Common myeloid progenitor, CD34-positive (primary cell): ENCODE measurements around the gene RTRAF.

Source experiments
- CTCF ChIA-PET: fragments of 350-600 bp; sonication (Branson Sonifier 250); formaldehyde crosslinking; loops from one replicate; lab custom pipeline; 2021; ENCODE audit warnings: antibody characterized with exemption; lab: Charles Lee
- POLR2A ChIA-PET: fragments of 350-600 bp; sonication (Branson Sonifier 250); formaldehyde crosslinking; loops from one replicate; lab custom pipeline; 2021; ENCODE audit warnings: antibody characterized with exemption; lab: Charles Lee
- DNase-seq, 3 donors: peaks; one replicate each; pipeline versions ENCODE4 v3.0.0 to v3.0.0-alpha.2; 2013
- H3K27ac ChIP-seq, 2 experiments: 1 replicate in 1 of 2; 2 replicates in 1 of 2; pipeline ENCODE4 v1.7.0; 2013; ENCODE audit warnings: inconsistent platforms in 2 of 2, low read length in 2 of 2, mild to moderate bottlenecking in 2 of 2, low read depth in 1 of 2, moderate library complexity in 1 of 2; ENCODE audit not compliant: severe bottlenecking in 2 of 2, insufficient read depth in 1 of 2, poor library complexity in 1 of 2
- H3K27me3 ChIP-seq, 5 experiments: replicated peaks in 2 of 5; 1 replicate in 3 of 5; 2 replicates in 2 of 5; pipeline versions ENCODE4 v1.6.1 to v1.7.0; 2013; ENCODE audit warnings: low read length in 4 of 5, mild to moderate bottlenecking in 2 of 5, moderate library complexity in 2 of 5, inconsistent platforms in 1 of 5; ENCODE audit not compliant: insufficient read depth in 5 of 5, control insufficient read depth in 4 of 5
- H3K36me3 ChIP-seq, 4 experiments: 1 replicate in 2 of 4; 2 replicates in 2 of 4; pipeline versions ENCODE4 v1.6.1 to v1.7.0; 2013; ENCODE audit warnings: low read length in 3 of 4, control low read depth in 1 of 4, mild to moderate bottlenecking in 1 of 4; ENCODE audit not compliant: control insufficient read depth in 4 of 4, insufficient read depth in 4 of 4
- H3K4me1 ChIP-seq, 4 experiments: 1 replicate in 3 of 4; 2 replicates in 1 of 4; pipeline versions ENCODE4 v1.6.1 to v1.7.1; 2013; ENCODE audit warnings: low read length in 3 of 4, mild to moderate bottlenecking in 3 of 4, control low read depth in 1 of 4, inconsistent platforms in 1 of 4, moderate library complexity in 1 of 4; ENCODE audit not compliant: control insufficient read depth in 4 of 4, insufficient read depth in 4 of 4; ENCODE audit errors: control extremely low read depth in 1 of 4
- H3K4me3 ChIP-seq, 7 experiments: 1 replicate in 4 of 7; 2 replicates in 3 of 7; pipeline versions ENCODE4 v1.5.1 to v1.7.0; 2013; ENCODE audit warnings: mild to moderate bottlenecking in 7 of 7, low read length in 6 of 7, moderate library complexity in 6 of 7, inconsistent platforms in 2 of 7, low read depth in 2 of 7, control low read depth in 1 of 7; ENCODE audit not compliant: insufficient read depth in 4 of 7, control insufficient read depth in 1 of 7; ENCODE audit errors: extremely low read depth in 1 of 7
- H3K9me3 ChIP-seq, 5 experiments: 1 replicate in 4 of 5; 2 replicates in 1 of 5; pipeline versions ENCODE4 v1.6.1 to v1.7.1; 2013; ENCODE audit warnings: low read length in 4 of 5, mild to moderate bottlenecking in 2 of 5, inconsistent platforms in 1 of 5, low read depth in 1 of 5, moderate library complexity in 1 of 5; ENCODE audit not compliant: control insufficient read depth in 4 of 5, insufficient read depth in 2 of 5; ENCODE audit errors: control extremely low read depth in 1 of 5
- WGBS: methylation state at CpG from one replicate; pipeline ENCODE4 v1.1.5; 2013; ENCODE audit not compliant: insufficient coverage; 5-methylcytosine and 5-hydroxymethylcytosine counted together

The RTRAF gene

GRCh38 chr14:52007637-52008036 is 18.3 kb downstream of the RTRAF start:
- Histone ChIP-seq H3K27me3 (no peaks in the 10 kb centered on the region), H3K9me3 (no peaks in the 10 kb centered on the region), H3K36me3 (peaks cover 33 to 91% (median 68%) of the 10 kb centered on the region in 4 experiments), H3K27ac (no peak overlapping the region), H3K4me1 (no peaks in the 10 kb centered on the region), H3K4me3 (no peak overlapping the region)
- DNase-seq, result no peak
- 100% methylated on average over 1 of the region's 1 CpG for WGBS
- ChIA-PET CTCF (no interaction called here), POLR2A (no interaction called here)

GRCh38 chr14:52008136-52008535 is 18.8 kb downstream of the RTRAF start:
- Histone ChIP-seq H3K4me3 (no peak overlapping the region), H3K9me3 (no peaks in the 10 kb centered on the region), H3K27me3 (no peaks in the 10 kb centered on the region), H3K4me1 (no peaks in the 10 kb centered on the region), H3K36me3 (peaks cover 31 to 86% (median 66%) of the 10 kb centered on the region in 4 experiments), H3K27ac (no peak overlapping the region)
- WGBS, result 97% methylated on average over 3 of the region's 4 CpGs
- ChIA-PET POLR2A (no interaction called here), CTCF (no interaction called here)
- DNase-seq, result no peak

DNA sequence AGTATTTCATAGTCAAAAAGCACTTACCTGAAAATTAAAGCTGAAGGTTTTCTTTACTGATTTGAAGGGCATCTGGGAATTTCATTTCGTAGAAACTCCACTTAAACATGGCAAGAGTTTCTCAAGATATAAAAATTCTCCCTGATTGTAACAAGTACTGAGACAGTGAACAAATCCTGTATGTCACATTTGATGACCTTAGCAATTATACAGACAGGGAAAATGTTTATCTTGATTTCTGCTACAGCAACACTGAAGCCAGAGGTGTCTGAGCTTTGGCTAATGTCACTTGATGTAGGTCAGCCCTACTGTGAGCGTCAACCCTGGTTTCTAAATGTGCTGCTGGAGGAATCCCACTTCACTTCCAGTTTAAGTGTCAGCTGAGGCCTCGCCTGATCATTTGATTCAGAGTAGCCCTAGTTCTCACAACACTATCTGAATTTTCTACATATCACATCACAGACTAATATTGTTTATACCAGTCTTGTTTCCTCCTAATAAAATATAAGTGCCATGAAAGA is 20.9 kb downstream of the RTRAF start:
- CTCF ChIA-PET, result interaction anchor here (1.0 to 1.7 kb wide), 5 partner anchors 11 to 121 kb away, joined by 3 to 4 read pairs (median 4); no protein-coding TSS in a partner anchor
- POLR2A ChIA-PET, result no interaction called here
- H3K27me3 ChIP-seq, result no peaks in the 10 kb centered on the region

GRCh38 chr14:52011523-52011922 is 22.2 kb downstream of the RTRAF start:
- ChIA-PET CTCF (no interaction called here), POLR2A (no interaction called here)
- H3K27ac ChIP-seq, result no peak overlapping the region
- peaks cover 17 to 54% (median 40%) of the 10 kb centered on the region in 4 experiments for H3K36me3 ChIP-seq
- peaks cover 0 to 10% (median 5%) of the 10 kb centered on the region in 4 experiments for H3K4me1 ChIP-seq
- 97% methylated on average over 8 of the region's 9 CpGs for whole genome bisulfite sequencing
- no peaks in the 10 kb centered on the region for H3K27me3 ChIP-seq
- no peak for DNase-seq
- no peaks in the 10 kb centered on the region for H3K9me3 ChIP-seq
- no peak overlapping the region for H3K4me3 ChIP-seq

More for the DNA sequence above, 20.9 kb downstream of the RTRAF start:
- Histone ChIP-seq H3K36me3 (peaks cover 22 to 67% (median 52%) of the 10 kb centered on the region in 4 experiments), H3K4me1 (peaks cover 0 to 10% (median 5%) of the 10 kb centered on the region in 4 experiments), H3K27ac (no peak overlapping the region), H3K4me3 (no peak overlapping the region), H3K9me3 (no peaks in the 10 kb centered on the region)
- no peak for DNase-seq
- 100% methylated on average over 2 of the region's 3 CpGs for WGBS

DNA sequence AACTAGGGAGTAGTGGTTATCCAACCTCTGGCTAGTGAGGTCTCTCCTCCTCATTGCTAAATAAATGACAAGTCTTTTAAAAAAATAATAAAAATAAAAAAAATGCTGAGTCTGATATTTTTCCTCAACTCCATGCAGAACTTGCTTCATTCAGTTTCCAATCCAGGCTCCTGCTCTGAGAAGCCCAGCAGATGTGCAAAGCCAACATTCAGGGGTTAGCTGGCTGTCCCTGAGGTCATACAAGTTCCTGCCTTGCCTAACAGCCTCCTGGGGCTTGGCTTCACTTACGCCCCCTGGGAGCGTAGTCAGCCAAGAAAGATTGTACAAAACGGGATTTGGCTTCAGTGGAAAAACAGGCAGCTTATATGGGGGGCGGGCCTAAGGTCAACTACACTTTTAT is 23.3 kb downstream of the RTRAF start:
- H3K4me1 ChIP-seq, result peaks cover 0 to 10% (median 5%) of the 10 kb centered on the region in 4 experiments
- H3K4me3 ChIP-seq, result no peak overlapping the region
- no peak overlapping the region for H3K27ac ChIP-seq
- WGBS, result 94% methylated on average over 4 of the region's 4 CpGs
- H3K36me3 ChIP-seq, result peaks cover 10 to 43% (median 34%) of the 10 kb centered on the region in 4 experiments
- H3K27me3 ChIP-seq, result no peaks in the 10 kb centered on the region
- ChIA-PET POLR2A (no interaction called here), CTCF (interaction anchor here (0.8 to 1.2 kb wide), 3 partner anchors 18 to 58 kb away, joined by 3 to 5 read pairs (median 3); no protein-coding TSS in a partner anchor)
- no peak for DNase-seq
- no peaks in the 10 kb centered on the region for H3K9me3 ChIP-seq

- Histone ChIP-seq H3K27ac (no peak overlapping the region), H3K4me3 (no peak overlapping the region), H3K9me3 (no peaks in the 10 kb centered on the region), H3K36me3 (peaks cover 7 to 28% (median 21%) of the 10 kb centered on the region in 4 experiments), H3K4me1 (peaks cover 0 to 10% (median 5%) of the 10 kb centered on the region in 4 experiments), H3K27me3 (no peaks in the 10 kb centered on the region)
- POLR2A ChIA-PET, result no interaction called here
- CTCF ChIA-PET, result interaction anchor here (0.6 to 1.8 kb wide), 4 partner anchors 9 to 529 kb away, joined by 3 to 6 read pairs (median 4); no protein-coding TSS in a partner anchor
- DNase-seq, result no peak
- WGBS, result 100% methylated on average over 1 of the region's 11 CpGs
Observed at GRCh38 chr14:52013984-52014600, 24.7 kb downstream of the RTRAF start.
